ENCODE results near the gene GALR1. TPM values are rescaled to one million over a fixed set of nuclear protein-coding genes. Genes with fewer than 3 reads are reported as not detected.
"Not testable (repeated sequence)": the region's sequence is repeated elsewhere in the genome, so short reads cannot be mapped to it uniquely, and the experiment has no call there.

GALR1 gene, protein sequence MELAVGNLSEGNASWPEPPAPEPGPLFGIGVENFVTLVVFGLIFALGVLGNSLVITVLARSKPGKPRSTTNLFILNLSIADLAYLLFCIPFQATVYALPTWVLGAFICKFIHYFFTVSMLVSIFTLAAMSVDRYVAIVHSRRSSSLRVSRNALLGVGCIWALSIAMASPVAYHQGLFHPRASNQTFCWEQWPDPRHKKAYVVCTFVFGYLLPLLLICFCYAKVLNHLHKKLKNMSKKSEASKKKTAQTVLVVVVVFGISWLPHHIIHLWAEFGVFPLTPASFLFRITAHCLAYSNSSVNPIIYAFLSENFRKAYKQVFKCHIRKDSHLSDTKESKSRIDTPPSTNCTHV
- 0.01 TPM for polyA plus RNA-seq (ENCODE audit: insufficient read length)

DNA sequence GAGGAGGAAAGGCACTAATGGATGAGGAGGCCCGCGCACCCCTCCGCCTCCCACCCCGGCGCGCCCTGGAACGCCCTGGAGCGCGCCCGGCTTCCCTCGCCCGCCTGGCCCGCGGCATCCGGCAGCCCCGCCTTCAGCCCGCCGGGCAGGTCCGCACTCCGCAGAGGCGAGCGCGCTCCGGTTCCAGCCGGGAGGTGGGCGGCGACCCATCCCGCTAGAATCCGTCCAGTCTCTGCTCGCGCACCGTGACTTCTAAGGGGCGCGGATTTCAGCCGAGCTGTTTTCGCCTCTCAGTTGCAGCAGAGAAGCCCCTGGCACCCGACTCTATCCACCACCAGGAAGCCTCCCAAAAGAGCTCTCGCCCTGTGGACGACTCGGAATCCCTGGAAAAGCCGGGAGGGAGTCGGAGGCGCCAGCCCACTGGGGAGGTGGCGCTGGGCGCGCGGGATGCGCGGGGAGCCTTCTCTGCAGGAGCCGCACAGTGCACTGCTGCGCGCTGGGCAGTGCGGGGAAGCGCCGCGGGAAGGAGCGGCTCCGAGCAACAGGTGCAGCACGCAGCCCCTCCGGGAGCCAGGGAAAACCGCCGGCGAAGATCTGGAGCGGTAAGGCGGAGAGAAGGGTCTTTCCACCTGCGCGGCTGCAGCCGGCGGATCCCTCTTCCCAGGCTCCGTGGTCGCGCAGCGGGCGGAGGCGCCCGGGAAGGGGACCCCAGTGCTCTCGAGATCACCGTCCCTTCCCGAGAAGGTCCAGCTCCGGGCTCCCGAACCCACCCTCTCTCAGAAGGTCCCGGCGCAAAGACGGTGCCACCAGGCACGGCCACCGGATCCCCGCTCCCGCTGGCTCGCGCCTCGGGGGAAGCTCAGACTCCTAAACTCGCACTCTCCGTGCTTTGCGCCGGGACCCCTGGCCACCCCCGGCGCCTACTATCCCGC is at the start of gene GALR1:
TSS of gene GALR1 (plus strand) at position 280 of the 932 bp plus-strand sequence. CDS start 701 bp downstream, outside the sequence.
- DNase-seq (ENCODE audit: low read depth): no peak

DNA sequence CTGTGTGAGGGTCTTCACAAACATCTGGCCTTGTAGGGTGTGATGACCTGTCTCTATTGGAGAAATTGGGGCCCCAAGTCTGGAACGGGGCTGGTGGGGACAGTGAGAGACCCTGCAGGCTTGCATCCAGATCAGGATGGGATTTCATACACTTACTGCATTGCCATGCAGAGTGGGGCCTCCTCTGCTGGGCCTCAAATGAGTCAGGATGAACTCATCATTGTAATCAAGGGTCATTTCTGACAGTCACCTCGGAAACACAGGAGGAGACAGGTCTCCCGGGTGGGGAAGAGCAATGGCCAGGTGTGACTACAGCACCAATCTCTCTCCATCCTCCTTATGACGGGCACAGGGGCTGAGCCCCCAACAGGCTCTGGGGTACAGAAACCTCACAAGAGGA is 48.1 kb upstream of the GALR1 start:
- no peak for DNase-seq (ENCODE audit: low read depth)

DNA sequence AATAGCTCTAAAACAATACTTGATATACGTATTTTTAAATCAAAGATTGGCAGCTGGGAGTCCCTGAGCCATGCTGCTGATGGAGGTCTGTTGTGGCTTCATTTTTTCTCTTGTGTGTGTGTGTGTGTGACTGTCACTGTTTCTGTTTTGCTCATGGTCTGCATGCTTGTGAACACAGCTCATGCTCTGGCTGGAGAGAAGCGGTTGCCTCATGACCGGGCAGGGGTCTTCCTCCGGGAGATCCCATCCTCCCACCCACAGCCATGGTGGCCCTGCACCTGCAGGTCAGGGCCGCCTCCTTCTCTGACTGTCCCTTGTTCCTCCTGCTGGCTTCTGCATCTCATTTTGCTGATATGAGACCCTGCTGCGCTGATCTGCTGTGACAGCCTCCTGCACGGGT is 47.3 kb upstream of the GALR1 start:
- DNase-seq (ENCODE audit: low read depth): no peak

DNA sequence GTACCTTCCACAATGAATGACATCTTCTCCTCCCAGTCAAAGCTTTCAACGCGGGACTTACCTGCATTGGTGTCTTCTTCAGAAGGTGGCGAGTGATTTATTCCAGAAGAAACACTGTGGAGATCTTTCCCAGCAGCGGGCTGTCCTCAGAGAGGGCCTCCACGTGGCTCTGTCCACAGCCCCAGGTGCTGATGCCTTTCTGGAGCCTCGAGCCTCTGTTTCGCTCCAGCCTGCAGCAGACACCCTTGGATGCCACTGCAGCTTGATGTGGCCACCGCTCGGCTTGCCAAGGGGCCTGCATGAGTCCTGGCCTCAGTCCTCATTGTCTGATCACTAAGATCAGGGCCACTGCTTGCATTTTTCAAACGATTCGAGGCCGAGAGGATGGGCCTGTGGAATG is 46.6 kb upstream of the GALR1 start:
- DNase-seq (ENCODE audit: low read depth): no peak

DNA sequence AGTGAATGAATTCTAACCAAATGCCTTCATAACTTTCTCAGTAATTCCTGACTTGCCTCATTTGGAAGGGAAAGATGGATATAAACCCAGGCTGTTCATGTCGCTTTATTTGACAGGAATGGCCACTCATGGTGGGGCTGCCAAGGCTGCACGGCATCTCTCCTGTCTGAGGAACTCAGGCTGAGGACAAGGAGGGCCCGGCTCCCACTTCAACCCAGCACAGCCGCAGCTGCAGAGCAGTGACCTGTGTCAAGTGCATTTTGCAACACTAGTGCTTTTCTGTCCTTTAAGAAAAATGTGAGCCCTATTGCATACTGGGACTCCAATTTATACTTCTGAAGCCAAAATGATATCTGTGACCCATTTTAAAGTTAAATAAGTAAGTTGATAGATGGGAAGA is 45.8 kb upstream of the GALR1 start:
- no peak for DNase-seq (ENCODE audit: low read depth)

DNA sequence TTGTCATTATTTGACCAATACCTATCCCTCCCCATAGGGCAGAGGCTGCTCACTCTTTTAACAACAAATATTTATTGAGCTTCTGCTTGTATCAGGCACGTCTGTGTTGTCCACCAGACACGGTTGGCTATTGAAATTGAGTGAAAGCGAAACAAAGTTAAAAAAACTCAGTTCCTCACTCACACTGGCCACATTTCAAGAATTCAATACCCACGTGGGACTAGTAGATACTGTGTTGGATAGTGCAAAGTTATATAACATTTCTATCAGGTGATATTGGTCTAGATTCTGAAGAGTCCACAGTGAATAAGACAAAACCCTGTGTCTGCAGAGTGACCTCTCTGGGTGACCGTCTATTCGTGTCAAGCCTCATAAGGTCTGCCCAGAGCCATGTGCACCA is 43.9 kb upstream of the GALR1 start:
- no peak for DNase-seq (ENCODE audit: low read depth)

DNA sequence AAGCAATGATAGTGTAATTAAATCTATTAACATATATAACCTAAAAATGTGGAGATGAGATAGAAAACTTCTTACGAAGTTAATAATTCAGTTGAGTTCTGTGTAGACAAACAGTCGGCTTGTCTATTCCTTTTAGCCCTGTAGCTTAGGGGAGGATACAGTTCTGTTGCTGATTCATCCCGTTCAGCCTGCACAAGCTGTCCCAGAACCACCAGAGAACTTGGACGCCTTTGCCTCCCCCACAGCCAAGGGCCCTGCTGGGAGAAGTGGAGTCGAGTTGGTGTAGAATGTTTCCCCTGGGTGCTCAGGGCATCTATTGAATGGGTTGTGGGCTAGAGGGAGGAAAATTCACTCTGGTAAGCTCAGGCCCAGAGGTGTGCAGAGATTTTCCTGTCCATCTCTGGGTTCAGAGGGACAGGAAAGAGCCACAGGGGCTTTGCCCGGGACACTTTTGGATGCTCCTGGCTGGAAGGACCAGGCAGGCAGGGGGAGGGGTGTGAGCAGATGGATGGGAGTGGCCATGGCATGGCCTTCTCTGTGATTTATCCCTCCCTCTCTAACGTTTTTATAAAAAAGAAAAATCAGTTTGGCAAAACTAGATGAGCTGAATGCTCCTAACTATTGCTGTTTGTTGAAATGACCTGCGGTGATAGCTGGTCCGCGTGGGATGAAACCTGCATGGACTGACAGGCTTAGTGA is 42.8 kb upstream of the GALR1 start:
- DNase-seq (ENCODE audit: low read depth): no peak

DNA sequence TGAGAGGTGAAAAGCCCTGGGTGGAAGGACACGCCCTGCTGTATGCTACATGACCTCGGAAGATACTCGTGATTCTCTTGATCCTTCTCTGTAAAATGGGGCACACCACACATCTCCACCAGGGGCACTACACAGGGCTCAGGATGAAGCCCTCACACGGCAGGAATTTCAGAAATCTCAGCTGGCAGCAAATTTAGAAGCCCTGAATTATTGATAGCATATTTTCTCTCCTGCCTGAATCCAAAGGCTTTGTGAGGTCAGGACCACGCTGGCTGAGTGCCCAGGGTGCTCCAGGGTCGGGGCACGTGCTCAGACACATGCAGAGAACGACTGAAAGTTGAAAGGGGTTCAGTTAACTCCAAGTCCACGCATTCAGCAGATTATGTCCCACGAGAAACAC is 42.1 kb upstream of the GALR1 start:
- no peak for DNase-seq (ENCODE audit: low read depth)

DNA sequence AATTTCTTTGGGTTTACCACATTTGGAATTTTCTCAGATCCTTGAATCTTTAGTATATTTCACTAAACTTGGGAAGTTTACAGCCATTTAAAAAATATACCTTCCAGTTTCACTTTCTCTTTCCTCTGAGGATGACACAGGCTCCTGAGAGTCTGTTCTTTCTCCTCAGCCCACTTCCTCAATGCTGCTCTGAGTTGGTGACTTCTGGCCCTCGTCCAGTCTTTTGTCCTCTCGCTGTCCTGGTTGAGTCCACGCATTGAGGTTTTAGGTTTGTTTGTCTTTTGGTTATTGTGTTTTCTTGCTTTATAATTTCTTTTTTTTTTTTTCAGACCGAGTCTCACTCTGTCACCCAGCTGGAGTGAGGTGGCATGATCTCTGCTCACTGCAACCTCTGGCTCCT is 40.7 kb upstream of the GALR1 start:
- DNase-seq (ENCODE audit: low read depth): no peak

DNA sequence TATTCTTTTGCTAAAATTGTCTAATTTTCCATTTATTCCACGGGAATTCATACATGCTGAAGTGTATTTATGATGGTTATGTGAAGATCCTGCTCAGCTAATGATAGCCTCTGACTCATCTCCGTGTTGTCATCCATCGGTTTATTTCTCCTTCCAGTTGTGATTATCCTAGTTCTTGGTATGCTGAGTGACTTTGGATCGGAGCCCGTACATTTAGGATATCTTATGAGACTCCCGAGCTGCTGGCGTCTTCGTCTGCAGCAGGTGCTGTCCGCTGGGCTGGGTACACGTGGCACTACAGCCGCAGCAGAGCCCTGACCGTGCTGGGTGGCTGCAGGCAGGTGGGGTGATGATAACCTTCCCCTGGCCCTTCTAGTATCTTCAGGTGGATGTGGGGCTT is 40.1 kb upstream of the GALR1 start:
- DNase-seq (ENCODE audit: low read depth): no peak

DNA sequence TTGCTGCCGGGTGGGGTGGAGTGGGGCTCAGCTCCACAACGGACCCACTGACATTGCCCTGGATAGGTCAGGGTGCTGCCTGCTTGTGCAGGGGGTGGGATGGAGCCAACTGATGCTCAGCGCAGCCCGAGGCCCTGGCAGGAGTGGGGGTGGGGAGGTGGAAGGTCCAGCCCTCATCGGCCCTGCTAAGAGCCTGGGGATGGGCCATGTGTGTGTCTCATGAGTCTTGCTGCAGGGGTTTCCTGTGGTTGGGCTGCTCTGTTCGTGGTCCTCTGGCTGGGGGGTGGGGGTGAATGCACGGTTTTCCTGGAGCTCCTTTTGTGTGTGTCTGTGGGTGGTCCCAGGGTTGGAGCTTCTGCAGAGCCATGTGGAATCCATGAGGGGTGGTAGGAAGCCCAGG is 39.4 kb upstream of the GALR1 start:
- DNase-seq (ENCODE audit: low read depth): no peak

DNA sequence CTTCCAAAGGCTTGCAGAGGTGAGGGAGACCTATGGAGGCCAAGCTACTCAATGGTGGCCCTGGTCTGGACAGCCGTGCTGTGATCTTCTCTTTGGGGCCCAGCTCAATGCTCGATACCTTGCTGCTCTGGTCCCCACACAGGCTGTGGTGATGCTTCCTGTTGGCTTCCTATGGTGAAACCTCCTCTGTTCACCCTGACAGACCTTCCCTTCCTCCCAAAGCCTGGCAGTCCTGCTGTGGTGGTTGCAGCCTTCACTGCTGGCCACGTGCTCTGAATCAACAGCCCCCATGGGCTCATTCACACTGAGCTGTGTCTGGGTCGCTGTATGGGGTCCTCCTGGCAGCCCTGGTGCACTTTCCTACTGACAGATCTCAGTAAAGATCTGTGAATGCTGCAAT is 31.0 kb upstream of the GALR1 start:
- no peak for DNase-seq (ENCODE audit: low read depth)

DNA sequence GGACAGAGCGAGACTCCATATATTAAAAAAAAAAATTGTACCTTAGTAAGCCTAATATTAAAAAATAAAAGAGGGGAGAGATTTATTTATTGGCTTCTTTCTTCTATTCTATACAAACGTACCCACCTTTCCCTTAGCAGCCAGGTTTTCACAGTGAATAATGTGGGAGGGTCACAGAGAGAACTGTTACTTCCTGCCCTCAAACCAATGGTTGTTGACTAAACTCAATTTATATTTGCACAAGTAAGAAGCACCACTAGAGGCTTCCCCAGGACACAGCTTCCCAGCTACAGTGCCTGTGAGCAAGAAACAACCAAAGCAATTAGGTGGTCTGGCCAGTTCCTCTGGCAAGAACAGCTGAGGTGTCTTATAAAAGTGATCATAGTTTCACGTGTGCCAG is 28.9 kb upstream of the GALR1 start:
- no peak for DNase-seq (ENCODE audit: low read depth)

DNA sequence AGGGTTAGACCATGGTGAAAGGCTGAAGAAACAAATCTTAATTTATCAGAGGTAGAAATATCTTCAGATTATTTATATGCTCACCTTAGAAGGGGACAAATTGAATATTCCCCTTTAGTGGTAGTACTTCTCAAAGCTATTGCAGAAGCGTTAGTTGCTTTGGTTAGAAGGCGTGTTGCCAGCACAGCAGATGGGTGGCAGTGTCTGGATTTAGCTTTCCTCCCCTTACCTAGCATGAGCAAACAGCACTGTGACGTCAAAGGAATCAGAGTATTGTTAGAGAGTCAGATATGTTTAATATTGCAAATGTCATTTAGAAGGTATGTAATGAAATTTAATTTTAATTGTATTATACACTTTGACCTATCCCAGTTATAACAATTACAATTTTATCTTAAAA is 27.2 kb upstream of the GALR1 start:
- no peak for DNase-seq (ENCODE audit: low read depth)

DNA sequence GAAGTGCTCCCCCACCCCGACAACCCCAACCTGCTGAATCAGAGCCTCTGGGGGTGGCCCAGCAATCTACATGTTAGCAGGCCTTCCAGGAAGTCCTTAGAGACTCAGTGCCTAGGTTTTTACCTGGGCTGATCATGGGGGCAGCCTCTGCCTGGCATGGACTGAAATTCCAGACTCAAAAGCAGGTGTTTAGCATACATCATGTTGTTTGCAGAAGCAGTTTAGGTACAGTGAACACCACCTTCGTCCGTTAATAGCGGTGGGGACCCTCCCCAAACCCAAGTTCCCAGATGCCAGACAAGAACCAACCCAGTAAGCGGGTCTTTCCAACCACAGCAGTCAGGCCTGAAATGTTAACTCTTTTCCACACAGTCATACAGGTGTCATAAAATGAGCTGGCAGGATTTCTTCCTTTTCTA is 26.4 kb upstream of the GALR1 start:
- DNase-seq (ENCODE audit: low read depth): no peak

DNA sequence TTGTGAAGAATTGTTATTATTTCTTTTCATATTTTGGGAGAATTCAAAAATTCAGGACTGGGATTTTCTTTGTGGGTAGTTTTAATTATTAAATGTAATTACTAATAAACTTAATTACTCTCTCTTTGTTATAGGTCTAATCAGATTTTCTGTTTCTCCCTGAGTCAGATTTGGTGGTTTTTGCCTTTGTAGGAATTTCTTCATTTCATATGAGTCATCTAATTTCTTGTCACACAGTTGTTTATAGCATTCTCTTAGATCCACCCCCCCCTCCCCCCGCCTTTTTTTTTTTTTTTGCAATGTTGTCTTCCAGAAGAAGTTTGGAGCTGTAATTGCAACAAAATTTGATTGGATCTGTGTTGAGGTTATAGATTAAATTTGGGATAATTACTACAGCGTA is 26.0 kb upstream of the GALR1 start:
- DNase-seq (ENCODE audit: low read depth): no peak

DNA sequence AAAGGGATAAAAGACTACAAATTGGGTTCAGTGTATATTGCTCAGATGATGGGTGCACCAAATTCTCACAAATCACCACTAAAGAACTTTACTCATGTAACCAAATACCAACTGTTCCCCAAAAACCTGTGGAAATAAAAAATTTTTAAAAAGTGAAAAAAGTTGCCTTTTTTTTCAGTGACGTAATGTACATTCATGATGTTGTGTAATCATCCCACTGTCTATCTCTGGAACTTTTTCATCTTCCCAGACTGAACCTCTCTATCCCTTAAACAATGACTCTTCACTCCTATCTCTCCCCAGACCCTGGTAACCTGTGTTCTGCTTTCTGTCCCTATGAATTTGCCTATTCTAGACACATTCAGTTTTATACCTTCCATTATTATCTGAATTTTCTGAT is 19.0 kb upstream of the GALR1 start:
- no peak for DNase-seq (ENCODE audit: low read depth)

DNA sequence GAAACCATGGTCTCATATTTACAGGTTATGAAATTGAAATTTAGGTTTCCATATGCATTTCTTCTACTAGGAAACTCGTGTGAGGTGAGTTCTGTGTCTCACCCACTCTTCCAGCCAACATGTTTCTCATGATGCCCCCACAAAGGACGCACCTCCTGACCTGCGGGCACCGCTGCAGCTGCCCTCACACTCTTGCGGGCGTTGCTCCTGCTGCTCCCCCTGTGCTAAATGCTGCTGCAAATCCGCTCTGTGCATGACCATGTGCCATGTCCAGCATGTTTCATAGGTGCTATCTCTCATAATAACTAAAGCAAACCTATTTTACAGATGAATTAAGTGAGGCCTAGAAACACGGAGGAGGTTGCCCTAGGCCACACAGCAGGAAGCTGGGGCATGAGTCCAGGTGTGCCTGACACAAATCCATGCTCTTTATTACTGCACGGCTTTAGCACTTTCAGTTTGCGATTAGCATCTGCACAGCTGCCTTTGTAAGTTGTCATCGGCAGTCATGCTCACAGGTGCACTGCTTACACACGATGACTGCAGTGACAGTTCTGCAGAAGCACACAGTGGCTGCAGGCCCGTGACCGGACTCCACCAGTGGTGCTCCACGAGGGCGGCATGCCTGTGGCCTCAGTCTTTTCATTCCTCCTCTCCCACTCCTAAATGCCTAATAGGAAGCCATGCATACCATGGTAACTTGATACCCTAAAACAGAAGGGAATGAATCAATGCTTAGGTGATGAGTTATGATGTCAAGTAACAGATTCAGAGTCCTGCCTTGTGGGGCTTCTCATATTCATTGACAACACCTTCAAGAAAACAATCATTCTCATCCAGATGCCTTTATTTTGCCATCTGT is 14.9 kb upstream of the GALR1 start:
- DNase-seq (ENCODE audit: low read depth): no peak

DNA sequence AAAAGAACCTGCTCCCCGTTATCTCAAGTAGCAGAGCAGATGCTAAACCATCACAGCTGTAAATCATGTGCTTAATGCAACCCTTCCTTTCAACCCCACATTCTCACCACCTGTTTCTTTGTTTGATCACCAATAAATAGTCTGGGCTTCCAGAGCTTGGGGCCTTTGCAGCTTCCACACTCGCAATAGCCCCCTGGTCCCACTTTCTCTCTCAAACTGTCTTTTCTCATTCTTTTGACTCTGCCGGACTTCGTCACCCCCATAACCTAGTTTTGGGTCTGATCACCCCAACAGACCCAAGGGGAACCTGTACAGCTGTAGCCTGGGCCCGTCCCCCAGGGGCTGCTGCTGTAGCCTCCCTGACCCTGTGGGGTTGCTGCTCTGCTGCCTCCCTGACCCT is 10.4 kb upstream of the GALR1 start:
- DNase-seq (ENCODE audit: low read depth): not testable (repeated sequence)

DNA sequence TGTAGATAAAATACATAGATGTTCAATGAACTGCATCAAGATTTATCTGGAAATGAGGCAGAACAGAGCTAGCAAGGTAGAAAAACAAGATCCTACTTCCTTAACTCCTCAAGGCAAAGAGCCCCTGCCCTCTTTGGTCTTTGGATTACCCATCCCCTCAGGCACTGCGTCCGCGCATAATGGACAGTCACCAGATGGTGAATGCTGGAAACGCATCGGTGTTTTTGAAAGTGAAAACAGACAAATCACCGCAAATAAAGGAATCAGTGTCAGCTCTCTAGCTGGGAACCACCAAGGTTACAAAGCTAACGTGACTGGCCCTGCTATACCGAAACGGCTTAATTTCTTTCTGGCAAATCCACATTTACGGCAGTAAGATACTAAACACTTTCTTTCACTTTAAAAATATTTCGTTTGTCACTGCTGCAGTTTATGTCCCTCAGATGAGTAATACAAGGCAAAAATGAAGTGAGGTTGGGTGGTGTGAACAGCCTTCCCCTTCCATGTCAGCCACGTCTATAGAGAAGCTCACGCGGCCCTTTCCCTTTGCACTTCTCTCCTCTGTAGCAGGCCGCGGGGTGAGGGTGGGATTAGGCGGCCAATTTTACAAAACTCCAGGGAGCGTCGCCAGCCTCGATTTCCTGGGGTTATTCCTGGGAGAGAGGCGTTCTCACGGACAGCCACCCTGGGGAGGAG is 627 bp upstream of the GALR1 start:
- no peak for DNase-seq (ENCODE audit: low read depth)

DNA sequence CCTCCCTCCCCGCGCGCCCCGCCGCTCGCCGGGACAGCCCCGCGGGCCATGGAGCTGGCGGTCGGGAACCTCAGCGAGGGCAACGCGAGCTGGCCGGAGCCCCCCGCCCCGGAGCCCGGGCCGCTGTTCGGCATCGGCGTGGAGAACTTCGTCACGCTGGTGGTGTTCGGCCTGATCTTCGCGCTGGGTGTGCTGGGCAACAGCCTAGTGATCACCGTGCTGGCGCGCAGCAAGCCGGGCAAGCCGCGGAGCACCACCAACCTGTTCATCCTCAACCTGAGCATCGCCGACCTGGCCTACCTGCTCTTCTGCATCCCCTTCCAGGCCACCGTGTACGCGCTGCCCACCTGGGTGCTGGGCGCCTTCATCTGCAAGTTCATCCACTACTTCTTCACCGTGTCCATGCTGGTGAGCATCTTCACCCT is 865 bp downstream of the GALR1 start:
- DNase-seq (ENCODE audit: low read depth): no peak
